ENCODE data around the gene GCSAML. TPM values are rescaled to one million over a fixed set of nuclear protein-coding genes. Genes with fewer than 3 reads are reported as not detected.

Gene GCSAML
- total RNA-seq: not detected in 2 replicates

DNA sequence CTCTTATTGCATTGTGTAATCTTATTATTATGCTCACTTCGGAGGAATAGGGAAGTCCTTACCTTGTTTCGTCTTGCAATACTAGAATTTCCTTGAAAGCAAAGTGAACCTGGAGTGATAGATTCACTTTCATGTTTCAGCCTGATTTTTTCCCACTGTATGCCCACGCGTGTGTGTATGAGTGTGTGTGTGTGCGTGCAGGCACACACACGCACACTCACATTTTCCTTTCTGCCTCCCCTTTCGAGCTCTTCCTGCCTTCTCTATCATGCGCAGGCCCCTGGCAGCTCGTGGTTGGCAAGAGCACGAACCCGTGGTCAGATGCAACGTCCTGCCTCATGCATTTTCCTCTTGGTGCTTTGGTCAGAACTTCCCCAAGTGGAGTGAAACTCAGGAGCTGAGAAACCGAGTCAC is at the start of gene GCSAML:
GCSAML (plus strand) TSS at position 366 of the 414 bp plus-strand sequence. CDS start 58 bp downstream, outside the sequence.

GRCh38 chr1:247536340-247536739 is 12.6 kb upstream of the GCSAML start, which contains the start of gene OR2C3:
OR2C3 (minus strand) TSS chr1:247536440; CDS start chr1:247532511, 3,929 bp downstream.

DNA sequence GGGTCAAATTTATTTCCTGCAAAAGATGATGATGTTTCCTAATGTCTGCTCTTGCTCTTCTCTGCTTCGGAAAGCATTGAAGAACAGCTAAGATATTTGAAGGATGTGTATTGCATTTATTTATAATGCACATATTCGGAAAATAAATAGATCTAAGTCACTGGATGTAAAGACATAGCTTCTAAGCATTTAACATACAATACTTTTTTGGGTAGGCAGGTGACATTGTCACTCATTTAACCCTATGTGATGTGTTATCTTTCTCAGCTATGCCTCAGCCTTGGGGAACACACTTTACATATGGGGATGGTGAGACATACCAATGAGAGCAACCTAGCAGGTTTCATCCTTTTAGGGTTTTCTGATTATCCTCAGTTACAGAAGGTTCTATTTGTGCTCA is 39.1 kb downstream of the GCSAML start, which contains the start of gene OR2G2:
OR2G2 (plus strand) TSS at position 301 of the 400 bp plus-strand sequence; CDS start at position 301, 0 bp downstream.

GRCh38 chr1:247605286-247605685 is 56.4 kb downstream of the GCSAML start, which contains the start of gene OR2G3:
OR2G3 (plus strand) TSS chr1:247605586; CDS start chr1:247605586, 0 bp downstream.

Other genes starting within 250 kb of the GCSAML start
- 12.8 and 19.7 TPM in 2 replicates for gene ZNF496, start 217.3 kb upstream of the GCSAML start, total RNA-seq
- gene NLRP3, start 133.0 kb upstream of the GCSAML start, total RNA-seq: 0.78 and 2.4 TPM in 2 replicates
- gene OR2B11, start 91.0 kb upstream of the GCSAML start, total RNA-seq: not detected in 2 replicates
- gene OR2C3, start 12.7 kb upstream of the GCSAML start, total RNA-seq: under 0.01 TPM in 1 of 2 replicates, not detected in the other
- gene OR2G2, start 39.2 kb downstream of the GCSAML start, total RNA-seq: not detected in 2 replicates
- gene OR2G3, start 56.5 kb downstream of the GCSAML start, total RNA-seq: not detected in 2 replicates
- gene OR13G1, start 130.6 kb downstream of the GCSAML start, total RNA-seq: not detected in 2 replicates
- gene OR6F1, start 167.5 kb downstream of the GCSAML start, total RNA-seq: not detected in 2 replicates
- not detected in 2 replicates for gene OR14K1, start 189.5 kb downstream of the GCSAML start, total RNA-seq
- gene OR14A2, start 199.0 kb downstream of the GCSAML start, total RNA-seq: not detected in 2 replicates
- gene OR1C1, start 211.4 kb downstream of the GCSAML start, total RNA-seq: not detected in 2 replicates